NCI-H2107 treated with DMSO at 0.1 percent for 48 hours (cell line): ENCODE measurements around the gene CTSF.
"Not testable (repeated sequence)": the region's sequence is repeated elsewhere in the genome, so short reads cannot be mapped to it uniquely, and the experiment has no call there.

Experiments
- DNase-seq: peaks from one replicate; lab custom pipeline; 2025; ENCODE audit not compliant: unreplicated experiment; lab: John Stamatoyannopoulos, UW

Gene CTSF

DNA sequence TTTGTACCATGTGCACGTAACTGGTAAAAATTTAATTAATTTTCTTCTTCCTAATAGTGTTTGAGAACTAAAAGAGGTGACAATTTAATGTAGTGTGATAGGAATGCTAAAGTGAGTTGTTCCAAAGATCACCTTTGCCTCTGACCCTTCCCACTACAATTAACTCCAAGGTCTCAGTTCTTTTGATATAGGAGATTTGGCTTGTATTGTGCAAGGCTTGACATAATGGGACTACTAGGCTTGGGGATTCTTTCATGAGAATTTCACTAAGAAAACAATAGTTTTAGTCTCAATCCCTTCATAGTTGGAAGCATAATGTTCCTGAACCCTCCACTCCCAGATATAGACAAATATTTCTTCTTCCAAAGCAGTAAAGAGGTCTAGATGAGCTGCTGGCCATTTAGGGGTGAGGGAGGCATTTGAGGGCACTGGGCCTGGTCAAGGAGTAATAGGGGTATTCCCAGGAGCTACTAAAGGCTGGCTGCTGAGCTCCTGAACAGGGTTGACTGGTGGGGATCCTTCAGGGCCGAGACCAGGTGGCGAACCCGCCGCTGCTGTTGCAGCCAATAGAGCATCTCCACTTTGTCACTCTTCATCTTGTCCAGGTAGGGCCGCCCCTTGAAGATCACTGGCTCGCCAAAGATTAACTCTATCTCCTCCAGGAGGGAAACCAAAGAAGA is 21.7 kb upstream of the CTSF start:
- no peak for DNase-seq

DNA sequence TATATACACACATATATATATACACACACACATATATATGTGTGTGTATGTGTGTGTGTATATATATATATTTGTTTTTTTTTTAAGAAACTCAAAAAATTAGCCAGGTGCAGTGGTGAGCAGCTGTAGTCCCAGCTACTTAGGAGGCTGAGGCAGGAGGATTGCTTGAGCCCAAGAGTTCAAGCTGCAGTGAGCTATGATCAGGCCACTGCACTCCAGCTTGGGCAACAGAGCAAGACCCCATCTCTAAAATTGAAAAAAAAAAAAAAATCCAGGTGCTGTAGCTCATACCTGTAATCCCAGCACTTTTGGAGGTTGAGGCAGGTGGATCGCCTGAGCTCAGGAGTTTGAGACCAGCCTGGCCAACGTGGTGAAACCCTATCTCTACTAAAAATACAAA is 20.9 kb upstream of the CTSF start:
- not testable (repeated sequence) for DNase-seq

DNA sequence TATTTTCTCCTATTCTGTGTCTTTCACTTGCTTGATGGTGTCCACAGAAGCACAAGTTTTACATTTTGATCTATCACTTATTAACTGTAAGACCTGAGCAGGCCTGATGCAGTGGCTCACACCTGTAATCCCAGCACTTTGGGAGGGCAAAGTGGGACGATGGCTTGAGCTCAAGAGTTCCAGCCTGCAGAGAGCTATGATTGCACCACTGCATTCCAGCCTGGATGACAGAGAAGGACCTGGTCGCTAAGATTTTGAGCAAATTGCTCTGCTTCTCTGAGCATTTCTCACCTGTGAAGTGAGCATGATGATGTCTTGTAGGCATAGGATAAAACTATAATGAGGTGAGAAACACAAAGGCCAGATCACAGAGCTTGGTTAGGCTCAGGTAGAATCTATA is 17.7 kb upstream of the CTSF start:
- no peak for DNase-seq

DNA sequence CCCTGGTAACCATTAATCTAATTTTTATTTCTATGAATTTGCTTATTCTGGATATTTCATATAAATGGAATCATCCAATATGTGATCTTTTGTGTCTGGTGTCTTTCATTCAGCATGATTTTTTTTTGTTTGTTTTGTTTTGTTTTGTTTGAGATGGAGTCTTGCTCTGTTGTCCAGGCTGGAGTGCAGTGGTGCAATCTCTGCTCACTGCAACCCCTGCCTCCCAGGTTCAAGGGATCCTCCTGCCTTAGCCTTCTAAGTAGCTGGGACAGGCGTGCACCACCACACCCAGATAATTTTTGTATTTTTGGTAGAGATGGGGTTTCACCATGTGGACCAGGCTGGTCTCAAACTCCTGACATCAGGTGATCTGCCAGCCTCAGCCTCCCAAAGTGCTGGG is 17.0 kb upstream of the CTSF start:
- not testable (repeated sequence) for DNase-seq

DNA sequence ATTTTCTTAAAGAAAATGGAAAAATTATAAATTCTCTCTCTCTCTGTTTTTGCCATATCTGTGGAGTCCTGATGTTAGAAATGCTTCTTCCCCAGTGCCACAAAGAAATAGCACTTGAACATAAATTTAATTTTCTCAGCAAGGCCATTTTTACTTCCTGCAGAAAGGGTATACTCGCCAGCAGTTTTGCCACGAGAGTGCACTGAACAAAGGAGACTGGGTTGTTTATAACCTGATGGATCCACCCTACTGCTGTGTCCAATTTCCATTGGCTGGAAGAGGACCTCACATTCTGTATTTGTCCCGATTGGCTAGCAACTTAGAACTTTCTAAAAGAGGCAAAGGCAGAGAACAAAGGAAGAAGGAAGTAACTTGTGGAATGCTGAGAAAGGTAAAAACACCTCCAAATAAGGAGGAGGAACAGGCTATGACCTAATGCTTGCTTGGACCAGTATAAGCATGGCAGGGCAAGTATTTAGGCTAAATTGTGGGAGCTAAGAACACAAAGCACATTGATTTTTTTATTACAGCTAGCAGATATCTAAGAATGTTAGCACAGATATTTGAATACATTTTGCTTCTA is 14.2 kb upstream of the CTSF start:
- not testable (repeated sequence) for DNase-seq

DNA sequence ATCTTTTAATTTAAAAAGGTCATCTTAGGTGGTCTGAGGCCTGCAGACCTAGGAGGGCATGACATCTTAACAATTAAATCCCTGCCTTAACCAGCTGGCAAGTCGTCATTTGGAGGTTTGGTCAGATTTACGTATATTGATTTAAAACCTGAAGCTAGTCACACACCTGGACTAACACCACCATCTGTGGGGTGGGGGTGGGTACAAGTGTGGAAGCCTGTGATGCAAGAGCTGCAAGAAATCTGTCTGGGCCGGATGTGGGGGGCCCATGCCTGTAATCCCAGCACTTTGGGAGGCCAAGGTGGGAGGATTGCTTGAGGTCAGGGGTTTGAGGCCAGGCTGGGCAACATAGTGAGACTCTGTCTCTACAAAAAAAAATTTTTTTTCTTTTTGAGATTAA is 12.9 kb upstream of the CTSF start:
- no peak for DNase-seq

DNA sequence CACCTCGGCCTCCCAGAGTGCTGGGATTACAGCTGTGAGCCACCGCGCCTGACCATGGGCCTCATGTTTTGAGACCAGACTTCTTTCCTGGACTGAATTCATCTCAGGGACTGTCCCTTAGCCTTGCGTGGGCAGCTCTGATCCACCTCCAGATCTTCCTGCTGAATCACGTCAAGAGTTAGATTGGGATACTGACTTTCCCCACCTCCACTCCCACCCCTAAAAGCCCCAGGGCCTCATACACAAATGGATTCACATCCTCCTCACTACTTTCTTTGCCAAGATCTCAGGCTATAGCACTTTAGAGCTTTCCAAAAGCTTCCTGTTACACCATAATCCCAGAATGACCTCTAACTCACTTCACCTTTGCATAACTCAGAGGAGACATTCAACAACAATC is 12.4 kb upstream of the CTSF start:
- no peak for DNase-seq

DNA sequence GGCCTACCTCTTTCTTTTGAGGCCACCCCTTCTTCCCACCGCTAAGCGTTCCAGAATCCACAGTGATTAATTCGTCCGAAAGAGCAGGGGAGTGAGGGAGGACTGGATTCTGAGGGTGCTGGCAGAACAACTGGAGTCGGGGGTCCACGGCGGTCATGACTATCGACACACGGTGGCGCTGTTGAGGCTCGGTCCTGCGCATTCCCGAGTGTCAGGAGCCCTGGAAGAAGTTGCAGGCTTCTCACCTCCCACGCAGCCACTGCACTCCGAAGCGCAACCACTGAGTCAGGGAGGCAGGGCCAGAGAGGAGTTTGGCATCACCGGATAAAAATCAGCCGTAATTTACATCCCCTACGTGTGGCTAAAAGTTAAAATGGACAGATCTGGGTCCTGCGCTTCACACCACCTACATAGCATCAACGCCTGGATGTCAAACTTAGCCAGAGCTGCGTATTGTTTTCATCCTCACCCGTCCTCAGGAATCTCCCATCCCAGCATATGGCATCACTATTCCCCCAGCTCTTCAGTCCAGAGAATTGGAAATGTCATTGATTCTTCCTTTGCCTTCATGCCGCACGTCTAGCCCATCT is 10.7 kb upstream of the CTSF start:
- DNase-seq, result peak; percentile 11

DNA sequence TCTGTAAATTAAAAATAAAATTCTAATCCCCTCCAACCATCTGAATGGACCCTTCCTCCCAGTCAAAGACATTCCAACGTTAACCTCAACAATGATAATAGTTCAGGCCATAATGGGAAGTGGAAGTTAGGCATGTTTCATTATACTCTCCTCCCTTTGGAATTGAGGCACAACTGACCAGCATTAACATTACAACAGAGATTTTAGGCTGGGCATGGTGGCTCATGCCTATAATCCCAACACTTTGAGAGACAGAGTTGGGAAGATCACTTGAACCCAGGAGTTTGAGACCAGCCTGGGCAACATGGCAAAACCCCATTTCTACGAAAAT is 2.4 kb upstream of the CTSF start:
- DNase-seq, result no peak

DNA sequence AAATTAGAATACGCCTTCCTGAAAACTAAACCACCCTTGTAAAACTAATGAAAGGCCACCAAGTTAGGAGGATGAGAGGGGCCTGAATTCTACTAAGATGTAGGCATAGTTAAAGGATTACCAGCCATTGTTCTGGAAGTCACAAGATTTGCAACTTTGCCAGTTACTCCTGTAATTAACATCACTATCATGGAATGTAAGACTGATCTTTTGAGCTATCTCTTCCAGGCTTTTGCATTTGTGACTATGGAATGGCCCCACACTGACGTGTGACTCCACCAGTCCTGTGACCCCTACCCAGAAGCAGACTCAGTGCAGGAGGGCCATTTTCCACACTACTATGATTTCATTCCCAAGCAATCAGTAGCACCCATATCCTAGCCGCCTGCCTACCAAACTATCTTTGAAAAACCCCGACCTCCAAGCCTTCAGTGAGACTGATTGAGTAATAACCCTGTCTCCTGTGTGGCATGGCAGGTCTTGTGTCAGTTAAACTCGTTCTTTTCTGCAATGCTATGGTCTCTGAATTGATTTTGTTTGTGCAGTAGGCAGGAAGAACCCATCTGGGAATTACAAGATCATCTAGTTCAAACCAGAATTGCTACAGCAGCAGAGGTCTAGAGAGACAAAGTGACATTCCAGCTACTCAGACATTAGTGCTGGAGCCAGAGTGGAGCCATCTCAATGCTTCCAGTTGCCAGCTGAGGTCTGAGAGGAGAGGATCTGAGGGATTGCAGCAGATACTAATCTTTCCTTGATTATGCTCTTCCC is 1.9 kb upstream of the CTSF start:
- no peak for DNase-seq

DNA sequence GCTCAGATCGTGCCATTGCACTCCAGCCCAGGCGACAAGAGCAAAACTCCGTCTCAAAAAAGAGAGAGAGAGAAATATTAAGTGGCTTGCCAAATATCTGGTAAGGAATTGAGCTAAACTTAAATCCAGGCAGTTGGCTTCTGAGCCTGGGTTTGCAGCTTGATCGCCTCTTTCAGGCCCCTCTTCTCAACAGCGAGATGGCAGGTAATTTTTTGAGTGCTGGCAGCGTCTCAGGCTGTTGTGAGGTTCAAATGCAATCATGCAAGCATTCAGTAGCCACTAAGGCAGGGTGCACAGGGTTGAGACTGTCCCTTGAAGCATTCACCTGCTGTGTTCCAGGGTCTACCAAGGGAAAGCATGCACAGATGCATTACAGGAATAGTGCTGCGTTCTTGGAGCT is 670 bp upstream of the CTSF start:
- DNase-seq, result no peak

DNA sequence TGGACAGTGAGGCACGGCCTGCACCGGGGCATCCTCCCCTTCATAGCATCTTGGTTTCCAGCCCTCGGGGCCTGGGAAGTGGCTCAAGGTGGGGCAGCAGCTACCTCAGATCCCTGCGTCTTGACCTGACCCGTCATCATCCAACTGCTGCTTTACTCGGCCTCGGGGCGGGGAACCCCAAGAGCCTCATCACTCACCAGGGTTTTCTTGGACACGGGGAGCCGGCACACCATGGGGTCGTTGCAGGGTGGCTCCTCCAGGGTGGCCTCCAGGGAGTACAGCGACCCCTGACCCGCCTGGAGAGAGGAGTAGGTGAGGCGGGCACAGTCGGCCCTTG is 651 bp downstream of the CTSF start:
- no peak for DNase-seq

DNA sequence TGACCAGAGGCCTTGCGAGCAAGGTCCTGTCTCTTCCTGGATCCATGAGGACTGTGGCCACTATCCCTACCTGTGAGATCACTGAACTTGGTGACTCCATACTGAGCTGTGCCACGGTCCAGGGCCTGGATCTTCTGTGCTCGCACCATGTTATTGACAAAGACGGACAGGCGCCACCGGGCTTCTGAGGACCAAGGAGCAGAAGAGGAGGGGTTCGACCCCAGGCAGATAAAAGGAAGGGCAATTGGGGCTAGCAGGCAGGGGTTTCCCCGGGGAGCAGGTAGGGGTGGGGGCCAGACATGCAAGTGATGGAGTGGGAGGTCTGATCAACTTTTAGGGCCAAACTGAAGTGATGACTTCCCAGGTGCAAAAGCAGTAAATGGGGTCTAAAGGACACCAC is 2.2 kb downstream of the CTSF start:
- no peak for DNase-seq

DNA sequence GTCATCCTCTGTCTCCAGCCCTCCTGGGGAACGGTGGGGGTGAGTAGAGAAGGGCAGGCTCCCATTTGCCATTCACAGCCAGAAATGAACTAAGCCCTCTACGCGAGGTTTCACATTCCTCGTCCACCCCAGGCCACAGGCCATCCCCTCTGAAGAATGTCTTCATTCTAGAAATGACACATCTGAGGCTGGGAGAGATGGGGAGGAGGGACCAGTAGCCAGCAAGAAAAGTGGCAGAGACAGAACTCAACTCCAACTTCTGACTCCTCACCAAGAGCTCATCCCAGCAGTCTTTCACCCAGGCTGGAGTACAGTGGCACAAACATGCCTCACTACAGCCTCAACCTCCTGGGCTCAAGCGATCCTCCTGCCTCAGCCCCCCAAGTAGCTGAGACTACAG is 3.4 kb downstream of the CTSF start:
- DNase-seq, result no peak

DNA sequence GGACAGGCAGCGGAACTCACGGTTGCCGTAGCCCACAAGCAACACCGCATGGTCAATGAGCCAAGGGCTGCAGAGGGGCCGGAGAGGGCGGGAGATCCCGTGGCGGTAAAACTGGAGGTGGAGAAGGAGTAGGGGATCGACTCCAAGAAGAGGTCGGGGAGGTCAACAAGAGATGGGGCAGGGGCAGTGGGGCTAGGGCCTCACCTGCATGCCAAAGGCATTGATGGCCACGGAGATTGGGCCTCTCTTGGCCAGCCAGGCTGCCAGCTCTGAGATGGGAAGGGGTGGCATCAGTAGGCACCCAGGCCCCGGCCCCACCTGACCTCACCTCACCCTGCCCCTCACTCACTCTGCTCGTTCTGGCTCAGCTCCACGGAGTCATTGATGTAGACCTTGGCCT is 3.9 kb downstream of the CTSF start:
- DNase-seq, result no peak

DNA sequence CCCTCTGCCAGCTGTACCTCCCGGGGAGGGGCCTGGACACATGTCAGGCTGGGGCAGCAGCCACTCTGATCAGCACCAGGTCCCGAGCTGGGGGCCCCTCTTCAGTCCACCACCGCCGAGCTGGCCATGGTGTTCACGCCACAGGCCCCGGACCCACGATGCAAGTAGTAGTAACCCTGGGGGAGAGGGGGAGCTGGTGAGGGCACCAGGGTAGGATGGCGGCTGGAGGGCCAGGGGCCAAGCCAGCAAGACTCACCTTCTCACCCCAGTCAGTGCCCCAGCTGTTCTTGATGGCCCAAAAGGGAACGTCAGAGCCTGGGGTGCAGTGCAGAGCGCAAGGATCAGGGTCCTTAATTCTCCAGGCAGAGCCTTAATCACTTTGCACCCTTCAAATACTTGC is 4.6 kb downstream of the CTSF start:
- no peak for DNase-seq

DNA sequence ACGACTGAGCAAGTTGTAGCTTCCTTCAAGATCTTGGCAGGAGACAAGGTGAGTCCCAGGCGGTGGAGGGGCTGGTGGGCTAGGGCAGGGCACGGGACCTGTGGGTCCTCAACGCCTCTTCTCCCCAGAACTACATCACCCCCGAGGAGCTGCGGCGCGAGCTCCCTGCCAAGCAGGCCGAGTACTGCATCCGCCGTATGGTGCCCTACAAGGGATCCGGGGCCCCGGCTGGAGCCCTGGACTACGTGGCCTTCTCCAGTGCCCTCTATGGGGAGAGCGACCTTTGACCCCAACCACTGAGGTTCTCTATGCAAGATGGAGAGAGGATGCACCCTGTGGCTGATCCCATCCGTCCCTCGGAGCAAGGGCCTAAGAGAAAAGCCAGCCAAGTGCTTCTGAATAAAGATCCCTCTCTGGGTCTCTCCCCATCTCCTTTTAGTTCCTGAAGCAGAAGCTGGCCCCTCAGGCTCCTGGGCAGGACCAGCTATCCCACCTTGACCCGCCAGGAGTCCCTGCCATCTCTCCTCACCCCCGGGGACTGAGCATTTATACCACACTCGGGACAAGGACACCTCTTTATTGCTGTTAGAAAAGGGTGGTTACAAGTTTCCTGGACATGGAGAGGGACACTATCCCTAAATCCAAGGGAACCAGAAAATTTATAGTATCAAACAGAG is 5.4 kb downstream of the CTSF start:
- DNase-seq, result no peak

DNA sequence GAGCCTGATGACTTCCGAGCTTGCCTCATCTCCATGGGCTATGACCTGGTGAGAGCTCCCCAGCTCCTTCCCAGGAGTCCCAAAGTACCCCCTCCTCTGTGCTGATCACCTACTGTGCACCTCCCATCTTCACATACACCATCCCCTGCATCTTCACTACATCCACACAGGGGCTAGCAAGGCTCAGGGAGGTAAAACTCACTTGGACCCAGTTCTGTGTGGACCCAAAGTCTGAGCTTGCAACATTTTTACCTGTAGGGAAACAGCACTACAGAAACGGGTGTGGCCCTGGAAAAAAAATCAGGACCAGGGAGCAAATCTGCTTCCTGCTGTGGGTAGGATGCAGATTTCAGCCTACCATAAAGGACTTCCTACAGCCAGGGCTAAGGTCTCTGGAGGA is 6.1 kb downstream of the CTSF start:
- DNase-seq, result no peak

DNA sequence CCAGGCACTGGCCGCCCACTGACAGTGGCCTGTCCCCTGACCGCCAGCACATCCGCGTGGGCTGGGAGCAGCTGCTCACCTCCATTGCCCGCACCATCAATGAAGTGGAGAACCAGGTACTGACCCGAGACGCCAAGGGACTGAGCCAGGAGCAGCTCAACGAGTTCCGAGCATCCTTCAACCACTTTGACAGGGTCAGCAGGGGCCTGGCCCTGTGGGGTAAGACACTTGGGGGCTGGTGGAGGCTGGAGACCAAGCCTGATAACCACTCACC is 6.5 kb downstream of the CTSF start:
- DNase-seq, result no peak

DNA sequence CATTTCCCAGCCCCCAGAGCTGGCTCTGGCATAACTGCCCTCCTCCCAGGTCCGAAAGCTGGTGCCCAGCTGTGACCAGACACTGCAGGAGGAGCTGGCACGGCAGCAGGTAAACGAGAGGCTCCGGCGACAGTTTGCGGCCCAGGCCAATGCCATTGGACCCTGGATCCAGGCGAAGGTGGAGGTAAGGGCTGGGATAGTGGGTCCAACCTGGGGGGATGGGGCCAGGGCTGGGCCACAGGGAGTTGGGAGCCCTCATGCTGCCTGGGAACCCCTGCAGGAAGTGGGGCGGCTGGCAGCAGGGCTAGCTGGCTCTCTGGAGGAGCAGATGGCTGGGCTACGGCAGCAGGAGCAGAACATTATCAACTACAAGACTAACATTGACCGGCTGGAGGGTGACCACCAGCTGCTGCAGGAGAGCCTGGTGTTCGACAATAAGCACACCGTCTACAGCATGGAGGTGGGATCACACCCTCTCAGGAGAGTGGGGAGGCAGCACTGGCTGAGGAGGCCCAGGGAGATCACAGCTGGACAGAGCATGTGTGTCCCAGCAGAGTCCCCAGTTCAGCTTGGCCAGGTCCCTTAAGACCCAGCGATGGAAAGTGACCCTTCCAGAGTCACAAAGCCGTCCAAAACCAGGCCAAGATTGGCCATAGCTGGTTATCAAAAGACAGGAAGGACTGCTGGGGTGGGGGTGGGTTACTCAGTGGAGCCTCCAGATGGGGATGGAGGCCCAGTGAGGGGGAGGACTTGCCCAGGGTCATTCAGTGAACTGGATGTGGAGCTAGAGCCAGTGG is 7.0 kb downstream of the CTSF start:
- no peak for DNase-seq
